Stimulated activated CD8-positive, alpha-beta memory T cell treated with anti-CD3 and anti-CD28 coated beads, Interleukin-15, amount 100 ng/mL, for 4 hours (primary cell): ENCODE results near the gene HSF5.

Experiments
- DNase-seq, 2 donors: peaks; one replicate each; pipeline ENCODE4 v3.0.0-alpha.2; 2020; ENCODE audit warnings: low read depth in 2 of 2

The HSF5 gene

GRCh38 chr17:58385359-58385899 is 102.8 kb downstream of the HSF5 start:
- DNase-seq, result no peak

DNA sequence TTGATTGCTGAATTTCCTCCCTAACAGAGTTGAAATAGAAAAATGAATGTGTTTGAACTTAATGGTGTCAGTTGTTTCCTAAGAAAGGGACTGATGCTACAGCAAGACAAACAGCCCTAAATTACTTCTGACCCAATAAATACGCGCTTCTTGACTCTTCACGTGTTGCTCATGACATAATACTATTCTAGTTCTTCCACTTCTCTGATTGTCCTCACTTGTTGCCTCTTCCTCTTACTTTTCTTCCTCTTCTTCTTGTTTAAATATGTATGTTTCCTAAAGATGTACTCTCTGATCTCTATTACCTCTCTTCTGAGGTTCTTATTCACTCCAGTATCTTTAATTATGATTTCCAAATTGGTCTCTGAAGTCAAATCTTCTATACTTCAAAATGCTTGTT is 103.3 kb downstream of the HSF5 start:
- no peak for DNase-seq

DNA sequence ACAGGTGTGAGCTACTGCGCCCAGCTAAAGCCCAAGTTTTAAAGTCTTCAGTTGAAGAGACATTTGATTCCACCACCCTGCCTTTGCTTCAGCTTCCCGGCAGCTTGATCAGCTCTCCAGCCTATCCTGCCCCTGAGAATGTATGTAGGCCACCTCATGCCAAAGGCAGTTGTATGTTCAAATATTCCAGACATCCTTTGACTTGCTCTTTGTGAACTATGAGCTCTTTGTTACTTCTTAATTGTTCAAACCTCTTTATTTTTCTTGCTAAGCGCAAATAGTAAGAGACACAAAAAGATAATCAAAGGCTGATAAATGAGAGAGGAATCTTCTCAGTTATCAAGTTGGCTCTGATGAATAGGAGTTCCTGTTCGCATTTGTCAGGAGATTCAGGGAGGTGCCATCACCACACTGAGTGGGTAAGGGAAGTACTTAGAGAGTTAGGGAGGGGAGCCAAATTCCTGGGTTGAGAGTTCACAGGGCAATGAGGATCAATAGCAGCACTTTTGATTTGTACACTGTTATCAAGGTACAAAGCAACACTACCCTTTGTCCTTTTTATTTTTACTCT is 104.2 kb downstream of the HSF5 start:
- no peak for DNase-seq

DNA sequence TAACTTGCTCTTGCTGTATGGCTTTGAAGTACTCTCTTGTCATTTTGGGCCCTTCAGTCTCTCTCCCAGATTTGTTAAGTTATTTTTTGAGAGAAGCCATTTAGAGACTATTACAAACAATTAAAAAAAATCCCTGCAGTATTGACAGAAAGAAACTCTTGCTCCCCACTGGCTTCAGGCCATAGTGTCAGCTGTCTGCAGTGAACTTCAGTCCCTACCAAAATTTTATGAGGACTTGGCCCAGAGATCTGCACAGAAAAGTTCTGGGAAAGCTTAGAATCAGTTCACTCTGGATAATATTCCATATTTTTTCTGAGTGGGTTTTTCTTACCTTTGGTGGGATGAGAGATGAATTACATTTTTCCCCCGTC is 105.4 kb downstream of the HSF5 start:
- DNase-seq, result no peak

GRCh38 chr17:58382108-58382871 is 105.9 kb downstream of the HSF5 start:
- DNase-seq, result no peak

- DNase-seq, result no peak
Measured at GRCh38 chr17:58381124-58382035, 106.8 kb downstream of the HSF5 start.

- DNase-seq, result no peak
Measured at GRCh38 chr17:58380207-58381123, 107.7 kb downstream of the HSF5 start.

DNA sequence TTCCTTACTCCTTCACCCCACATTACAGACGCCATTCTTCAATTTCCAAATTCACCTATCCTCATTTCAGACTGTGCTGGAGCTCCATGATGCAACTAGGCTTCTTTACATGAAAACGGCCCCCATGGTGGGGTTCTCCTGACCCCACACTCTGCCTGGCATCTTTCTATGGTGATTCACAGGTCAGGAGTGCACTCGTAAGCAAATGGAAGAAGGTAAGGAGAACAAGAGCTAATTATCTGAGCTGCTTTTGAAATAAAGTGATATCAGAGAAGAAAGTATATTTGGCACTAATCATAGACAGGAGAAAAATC is 108.7 kb downstream of the HSF5 start:
- DNase-seq, result no peak

- DNase-seq, result no peak
Measured at GRCh38 chr17:58378733-58379510, 109.3 kb downstream of the HSF5 start.

DNA sequence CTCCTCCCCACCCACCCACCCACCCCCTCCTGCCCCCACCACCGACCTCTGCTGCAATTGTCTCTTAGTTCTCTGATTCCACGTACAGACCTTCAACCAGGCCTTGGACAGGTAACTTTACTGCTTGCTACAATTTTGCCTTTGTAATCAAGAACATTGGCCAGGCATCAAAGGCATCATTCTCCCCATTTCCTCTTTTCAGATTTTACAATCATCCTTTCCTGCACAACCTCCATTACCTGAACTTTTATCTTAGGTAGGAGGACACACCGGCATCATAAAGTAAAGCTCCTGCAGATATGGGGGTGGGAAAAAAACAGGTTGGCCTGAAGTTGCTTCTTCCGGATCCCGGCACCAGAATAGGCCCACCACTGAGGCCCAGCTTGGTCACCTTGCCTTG is 110.5 kb downstream of the HSF5 start:
- no peak for DNase-seq

DNA sequence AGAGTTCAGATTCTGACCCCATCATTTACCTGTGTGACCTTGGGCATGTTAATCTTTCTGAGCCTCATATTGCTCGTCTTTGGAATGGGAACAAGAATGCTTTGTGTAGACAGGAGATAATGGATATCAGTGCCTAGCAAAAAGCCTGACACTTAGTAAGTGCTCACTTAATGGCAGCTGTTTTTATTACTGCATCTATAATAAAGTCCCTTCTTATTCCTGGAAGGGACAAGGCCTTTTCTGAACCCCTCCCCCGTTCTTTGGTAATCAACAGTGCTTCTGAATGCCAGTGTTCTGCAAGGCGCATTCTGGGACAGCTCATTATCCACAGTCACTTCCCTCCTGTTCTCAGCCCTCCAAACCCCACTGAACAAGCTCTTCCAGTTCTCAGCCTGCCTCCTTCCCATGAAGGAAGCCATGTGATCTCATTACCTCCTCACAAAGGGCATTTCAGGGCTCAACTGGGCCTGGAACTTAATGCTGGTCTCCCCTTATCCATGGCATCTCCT is 111.1 kb downstream of the HSF5 start:
- no peak for DNase-seq

DNA sequence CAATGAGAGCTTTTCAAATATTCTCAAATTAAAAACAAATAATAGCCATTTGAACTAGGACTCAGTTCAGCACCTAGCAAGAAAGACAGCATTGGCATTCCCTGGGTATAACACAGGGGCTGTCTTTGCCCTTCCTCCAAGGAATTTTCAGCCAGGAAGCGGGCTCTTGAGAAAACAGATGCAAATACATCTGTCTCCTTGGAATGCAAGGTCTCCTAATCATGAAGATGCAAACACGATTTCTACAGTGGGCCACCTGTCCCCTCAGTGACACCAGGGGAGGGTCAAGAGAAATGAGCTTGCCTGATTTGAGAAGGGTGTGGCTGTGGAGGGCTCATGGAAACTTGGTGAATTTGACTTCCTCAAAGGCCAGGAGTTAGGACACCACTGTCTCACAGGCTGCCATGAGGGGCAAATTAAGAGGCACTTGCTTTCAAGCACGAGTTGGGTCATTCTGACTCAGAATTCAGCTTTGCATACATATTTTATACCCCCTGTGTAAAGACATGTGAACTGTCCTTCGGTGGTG is 111.7 kb downstream of the HSF5 start:
- DNase-seq, result no peak

- DNase-seq, result no peak
Measured at GRCh38 chr17:58375811-58376210, 112.4 kb downstream of the HSF5 start.

- DNase-seq, result no peak
Measured at GRCh38 chr17:58375256-58375655, 113.0 kb downstream of the HSF5 start.

- no peak for DNase-seq
Measured at GRCh38 chr17:58373923-58374322, 114.3 kb downstream of the HSF5 start.

DNA sequence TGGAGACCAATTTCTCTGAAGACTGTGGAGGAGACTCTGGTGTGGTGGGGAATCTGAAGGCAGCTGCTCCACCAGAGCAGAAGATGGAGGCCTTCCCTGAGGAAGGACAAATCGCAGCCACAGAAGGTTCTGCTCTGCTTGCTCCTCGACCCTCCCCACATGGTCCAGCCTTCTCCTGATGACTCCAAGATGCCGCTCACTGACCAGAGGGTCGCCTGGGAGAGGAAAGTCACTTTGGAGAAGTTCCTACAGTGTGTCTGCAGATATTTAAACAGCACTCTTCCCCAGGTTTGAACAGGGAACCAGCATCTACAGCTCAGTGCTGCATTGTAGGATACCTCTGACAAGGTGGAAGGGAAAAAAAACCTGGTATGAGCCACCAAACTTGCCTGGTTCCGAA is 115.2 kb downstream of the HSF5 start:
- no peak for DNase-seq

DNA sequence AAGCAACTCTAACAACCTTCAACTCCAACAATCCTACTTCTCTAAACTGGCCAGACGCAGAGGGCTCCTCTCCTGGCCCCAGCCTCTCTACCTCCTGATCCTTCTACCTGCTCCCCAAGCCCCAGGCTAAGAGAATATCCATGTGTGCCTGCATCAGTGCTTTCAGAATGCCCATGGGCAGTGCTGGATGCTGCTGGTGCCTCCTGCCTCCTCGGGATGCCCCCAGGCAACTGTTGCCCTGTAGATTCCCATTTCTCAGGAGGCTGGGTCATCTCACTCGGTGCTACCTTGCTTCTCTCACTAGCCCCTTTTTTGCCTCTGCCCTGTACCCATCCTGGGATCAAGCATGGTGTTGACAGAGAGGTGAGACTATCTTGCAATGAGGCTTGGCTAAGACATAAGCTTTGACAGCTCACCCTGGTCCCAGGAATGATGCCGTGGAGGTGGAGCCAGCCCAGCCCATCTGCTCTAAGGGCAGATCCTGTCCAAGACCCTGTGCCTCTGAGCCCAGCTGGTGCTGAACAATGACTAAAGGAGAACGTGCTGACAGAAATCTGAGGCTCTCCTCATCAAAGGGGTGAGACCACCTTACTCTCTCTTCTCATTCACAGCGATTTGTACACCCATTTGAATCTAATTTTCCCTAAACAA is 116.8 kb downstream of the HSF5 start:
- DNase-seq, result no peak

GRCh38 chr17:58370716-58371115 is 117.5 kb downstream of the HSF5 start:
- no peak for DNase-seq

GRCh38 chr17:58370309-58370708 is 117.9 kb downstream of the HSF5 start:
- DNase-seq, result no peak
